ENCODE results near the gene NRTN.
"Not testable (repeated sequence)": the region's sequence is repeated elsewhere in the genome, so short reads cannot be mapped to it uniquely, and the experiment has no call there.

The NRTN gene

DNA sequence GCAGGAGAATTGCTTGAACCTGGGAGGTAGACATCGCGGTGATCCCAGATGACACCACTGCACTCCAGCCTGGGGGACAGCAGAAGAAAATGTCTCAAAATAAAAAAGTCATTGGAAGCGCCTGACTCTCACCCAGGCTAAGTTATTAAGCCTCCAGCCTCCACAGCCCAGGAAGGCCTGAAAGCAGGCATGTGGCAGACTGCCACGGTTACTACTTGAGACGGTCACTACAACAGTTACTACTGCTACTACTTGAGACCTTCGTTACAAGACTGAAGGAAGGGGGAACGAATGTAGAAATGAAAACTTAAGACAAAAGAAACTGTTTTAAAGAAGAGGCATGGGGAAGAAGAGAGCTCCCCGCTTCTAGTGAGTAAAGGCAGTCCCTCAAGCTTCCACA is 29.9 kb upstream of the NRTN start:
- DNase-seq (ENCODE audit: low spot score): no peak
- TF ChIP-seq, protein P1, sequence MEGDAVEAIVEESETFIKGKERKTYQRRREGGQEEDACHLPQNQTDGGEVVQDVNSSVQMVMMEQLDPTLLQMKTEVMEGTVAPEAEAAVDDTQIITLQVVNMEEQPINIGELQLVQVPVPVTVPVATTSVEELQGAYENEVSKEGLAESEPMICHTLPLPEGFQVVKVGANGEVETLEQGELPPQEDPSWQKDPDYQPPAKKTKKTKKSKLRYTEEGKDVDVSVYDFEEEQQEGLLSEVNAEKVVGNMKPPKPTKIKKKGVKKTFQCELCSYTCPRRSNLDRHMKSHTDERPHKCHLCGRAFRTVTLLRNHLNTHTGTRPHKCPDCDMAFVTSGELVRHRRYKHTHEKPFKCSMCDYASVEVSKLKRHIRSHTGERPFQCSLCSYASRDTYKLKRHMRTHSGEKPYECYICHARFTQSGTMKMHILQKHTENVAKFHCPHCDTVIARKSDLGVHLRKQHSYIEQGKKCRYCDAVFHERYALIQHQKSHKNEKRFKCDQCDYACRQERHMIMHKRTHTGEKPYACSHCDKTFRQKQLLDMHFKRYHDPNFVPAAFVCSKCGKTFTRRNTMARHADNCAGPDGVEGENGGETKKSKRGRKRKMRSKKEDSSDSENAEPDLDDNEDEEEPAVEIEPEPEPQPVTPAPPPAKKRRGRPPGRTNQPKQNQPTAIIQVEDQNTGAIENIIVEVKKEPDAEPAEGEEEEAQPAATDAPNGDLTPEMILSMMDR (IDR thresholded peaks at IDR 0.05; ENCODE audit: extremely low read depth, insufficient read depth, missing control alignments): no peak
- in situ Hi-C loops (cut with MboI; ENCODE audit: low pct_unique_long_range_greater_than_20kb, low sequenced_read_pairs, unreplicated experiment): no loop called here

GRCh38 chr19:5775668-5776309 is 29.1 kb upstream of the NRTN start:
- in situ Hi-C loops (cut with MboI; ENCODE audit: low pct_unique_long_range_greater_than_20kb, low sequenced_read_pairs, unreplicated experiment): no loop called here
- TF ChIP-seq, protein P1 (IDR thresholded peaks at IDR 0.05; ENCODE audit: extremely low read depth, insufficient read depth, missing control alignments): no peak
- DNase-seq (ENCODE audit: low spot score): no peak

- DNase-seq (ENCODE audit: low spot score): no peak
- TF ChIP-seq, protein P1 (IDR thresholded peaks at IDR 0.05; ENCODE audit: extremely low read depth, insufficient read depth, missing control alignments): no peak
- in situ Hi-C loops (cut with MboI; ENCODE audit: low pct_unique_long_range_greater_than_20kb, low sequenced_read_pairs, unreplicated experiment): no loop called here
Measured at GRCh38 chr19:5778402-5778801, 26.5 kb upstream of the NRTN start.

DNA sequence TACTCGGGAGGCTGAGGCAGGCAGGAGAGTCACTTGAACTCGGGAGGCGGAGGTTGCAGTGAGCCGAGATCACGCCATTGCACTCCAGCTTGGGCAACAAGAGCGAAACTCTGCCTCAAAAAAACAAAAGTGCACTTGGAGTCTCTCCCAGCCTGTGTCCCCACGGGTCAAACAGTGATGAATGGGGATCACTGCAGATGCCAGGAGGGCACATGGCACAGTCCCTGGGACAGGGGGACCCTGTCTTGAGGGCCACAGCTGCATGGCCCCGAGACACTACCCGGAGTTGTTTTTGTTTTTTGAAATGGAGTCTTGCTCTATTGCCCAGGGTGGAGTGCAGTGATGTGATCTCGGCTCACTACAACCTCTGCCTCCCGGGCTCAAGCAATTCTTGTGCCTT is 24.0 kb upstream of the NRTN start:
- DNase-seq (ENCODE audit: low spot score); in situ Hi-C loops (cut with MboI; ENCODE audit: low pct_unique_long_range_greater_than_20kb, low sequenced_read_pairs, unreplicated experiment): not testable (repeated sequence)

DNA sequence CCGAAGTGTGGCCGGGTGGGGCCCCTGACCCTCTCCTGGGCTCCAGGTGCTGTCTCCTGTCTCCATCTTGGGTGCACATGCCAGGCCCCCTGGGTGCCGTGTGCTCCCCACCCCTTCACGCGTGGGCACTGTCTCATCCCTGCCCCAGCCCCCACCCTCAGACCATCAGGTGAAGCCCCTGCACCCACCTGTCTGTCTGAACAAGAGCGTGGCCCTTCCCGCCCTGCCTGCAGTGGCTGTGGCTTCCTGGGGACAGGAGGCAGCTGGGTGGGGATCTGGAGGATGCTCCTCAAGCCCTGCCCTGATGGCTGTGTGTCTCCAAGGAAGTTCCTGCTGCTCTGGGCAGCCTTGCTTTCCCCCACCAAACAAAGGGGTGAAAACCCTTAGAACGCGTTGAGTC is 22.5 kb upstream of the NRTN start:
- DNase-seq (ENCODE audit: low spot score): no peak
- TF ChIP-seq, protein P1 (IDR thresholded peaks at IDR 0.05; ENCODE audit: extremely low read depth, insufficient read depth, missing control alignments): no peak
- in situ Hi-C loops (cut with MboI; ENCODE audit: low pct_unique_long_range_greater_than_20kb, low sequenced_read_pairs, unreplicated experiment): no loop called here

DNA sequence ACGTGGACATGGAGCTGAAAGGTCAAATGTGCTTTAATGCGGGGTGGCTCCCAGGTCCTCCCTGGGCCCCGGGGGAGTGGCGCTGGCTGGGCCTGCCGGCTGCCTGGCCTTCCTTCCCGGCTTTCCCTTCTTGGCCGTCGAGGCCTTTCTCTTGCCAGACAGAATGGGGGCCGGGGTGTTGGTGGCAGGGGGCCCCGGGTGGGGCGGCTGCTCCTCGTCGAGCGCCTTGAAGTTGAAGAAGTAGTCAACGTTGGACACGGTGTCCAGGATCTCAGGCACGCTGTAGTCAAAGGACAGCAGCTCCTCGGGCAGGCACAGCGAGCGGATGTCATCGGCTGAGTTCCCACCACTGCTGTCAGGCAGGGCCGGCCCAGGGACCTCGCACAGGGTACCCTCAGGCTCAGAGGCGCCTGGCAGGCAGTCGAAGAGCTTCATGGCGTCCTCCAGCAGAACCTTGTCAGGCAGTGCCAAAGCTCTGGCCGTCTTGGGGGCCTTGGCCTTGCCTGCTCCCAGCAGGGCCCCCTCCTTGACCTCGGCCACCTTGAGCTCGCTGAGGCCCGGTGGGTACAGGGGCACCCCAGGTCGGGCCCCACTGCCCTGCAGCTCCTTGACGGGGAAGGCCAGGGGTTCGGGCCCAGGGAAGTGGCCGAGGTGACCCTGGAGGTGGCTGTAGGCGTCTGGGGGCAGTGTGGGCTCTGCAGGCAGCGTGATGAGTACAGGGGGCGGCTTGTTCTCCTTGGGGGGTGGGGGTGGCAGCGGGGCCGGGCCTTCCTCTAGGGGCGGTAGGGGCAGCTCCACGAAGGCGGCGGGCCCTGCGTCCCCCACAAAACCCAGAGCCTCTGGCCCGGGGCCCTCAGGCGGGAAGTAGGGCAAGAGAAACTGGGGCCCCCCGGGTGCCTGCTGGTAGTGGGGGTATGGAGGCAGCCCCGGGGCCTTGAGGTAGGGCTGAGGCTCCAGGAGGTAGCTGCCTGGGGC is 21.6 kb upstream of the NRTN start:
- in situ Hi-C loops (cut with MboI; ENCODE audit: low pct_unique_long_range_greater_than_20kb, low sequenced_read_pairs, unreplicated experiment): no loop called here
- no peak for DNase-seq (ENCODE audit: low spot score)
- TF ChIP-seq, protein P1 (IDR thresholded peaks at IDR 0.05; ENCODE audit: extremely low read depth, insufficient read depth, missing control alignments): no peak

DNA sequence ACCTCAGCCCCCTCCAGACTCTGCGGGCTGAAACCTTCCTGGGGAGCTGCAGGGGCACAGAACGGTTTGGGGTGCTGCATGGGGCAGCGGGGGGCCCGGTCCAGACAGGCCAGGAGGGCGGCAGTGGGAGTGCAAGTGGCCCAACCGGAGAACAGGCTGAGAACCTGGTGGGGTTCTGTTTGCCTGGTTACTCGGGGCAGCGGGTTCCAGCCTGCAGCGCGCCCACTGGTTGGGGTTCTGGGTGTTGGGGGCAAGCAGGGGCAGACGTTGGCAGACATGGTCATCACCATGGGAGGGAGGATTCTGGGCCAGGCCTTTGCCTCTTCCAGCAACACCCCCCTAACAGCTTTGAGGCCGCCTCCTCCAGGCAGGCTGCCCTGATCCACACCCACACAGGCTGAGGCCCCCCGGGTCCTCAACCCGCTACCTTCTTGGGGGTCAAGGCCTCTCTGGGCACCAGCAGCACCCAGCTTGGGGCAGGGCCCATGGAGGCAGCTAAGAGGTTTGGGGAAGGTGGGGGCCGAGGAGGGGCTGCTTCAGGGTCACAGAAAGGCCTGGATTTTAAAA is 20.2 kb upstream of the NRTN start, which contains the start of gene PRR22:
Gene PRR22 (minus strand): TSS at position 166 of the 567 bp plus-strand sequence. CDS start 86 bp downstream, at position 80.
- TF ChIP-seq, protein P1 (IDR thresholded peaks at IDR 0.05; ENCODE audit: extremely low read depth, insufficient read depth, missing control alignments): no peak
- in situ Hi-C loops (cut with MboI; ENCODE audit: low pct_unique_long_range_greater_than_20kb, low sequenced_read_pairs, unreplicated experiment): no loop called here
- no peak for DNase-seq (ENCODE audit: low spot score)

All from GM13977 (cell line).